Tibial artery (tissue), 4 donors: ENCODE measurements around the gene OR6N2.

Experiments
- DNase-seq, 2 donors: peaks; one replicate each; pipeline ENCODE4 v3.0.0-alpha.2; 2019
- H3K27ac ChIP-seq, 2 donors: fragments of 200-600 bp; sonication (generic) in 1 of 2; 1 replicate in 1 of 2; 2 replicates in 1 of 2; pipeline ENCODE4 v1.5.1; 2018 to 2019; ENCODE audit warnings: mild to moderate bottlenecking in 1 of 2
- H3K27me3 ChIP-seq, 2 donors: fragments of 200-600 bp; sonication (generic) in 1 of 2; one replicate each; pipeline versions ENCODE4 v1.5.1 to v1.6.0; 2016 to 2019
- H3K36me3 ChIP-seq, 3 donors: fragments of 200-600 bp; sonication (generic) in 2 of 3; one replicate each; pipeline ENCODE4 v1.5.1; 2016 to 2019; ENCODE audit warnings: mild to moderate bottlenecking in 2 of 3
- H3K4me1 ChIP-seq, 4 donors: fragments of 200-600 bp; sonication (generic) in 2 of 4; 1 replicate in 3 of 4; 2 replicates in 1 of 4; pipeline ENCODE4 v1.5.1; 2016 to 2019
- H3K4me3 ChIP-seq, 2 donors: fragments of 200-600 bp; sonication (generic) in 1 of 2; 1 replicate in 1 of 2; 2 replicates in 1 of 2; pipeline ENCODE4 v1.5.1; 2018 to 2019; ENCODE audit warnings: mild to moderate bottlenecking in 2 of 2
- H3K9me3 ChIP-seq, 3 donors: fragments of 200-600 bp; sonication (generic) in 1 of 3; one replicate each; pipeline ENCODE4 v1.5.1; 2016 to 2019
- intact Hi-C: fragments of 100-400 bp; cut with DNase I; formaldehyde crosslinking; loops from one replicate; pipeline ENCODE4 v1.15.0; 2023; ENCODE audit warnings: low total_unique reads
- TF ChIP-seq, protein P1 (sequence below), 2 experiments: fragments of 200-600 bp in 1 of 2; fragments of 450-650 bp in 1 of 2; IDR thresholded peaks; one replicate each; pipeline ENCODE4 v1.5.1; 2017 to 2019; ENCODE audit warnings: antibody characterized with exemption in 2 of 2, mild to moderate bottlenecking in 1 of 2, moderate library complexity in 1 of 2

OR6N2 gene

DNA sequence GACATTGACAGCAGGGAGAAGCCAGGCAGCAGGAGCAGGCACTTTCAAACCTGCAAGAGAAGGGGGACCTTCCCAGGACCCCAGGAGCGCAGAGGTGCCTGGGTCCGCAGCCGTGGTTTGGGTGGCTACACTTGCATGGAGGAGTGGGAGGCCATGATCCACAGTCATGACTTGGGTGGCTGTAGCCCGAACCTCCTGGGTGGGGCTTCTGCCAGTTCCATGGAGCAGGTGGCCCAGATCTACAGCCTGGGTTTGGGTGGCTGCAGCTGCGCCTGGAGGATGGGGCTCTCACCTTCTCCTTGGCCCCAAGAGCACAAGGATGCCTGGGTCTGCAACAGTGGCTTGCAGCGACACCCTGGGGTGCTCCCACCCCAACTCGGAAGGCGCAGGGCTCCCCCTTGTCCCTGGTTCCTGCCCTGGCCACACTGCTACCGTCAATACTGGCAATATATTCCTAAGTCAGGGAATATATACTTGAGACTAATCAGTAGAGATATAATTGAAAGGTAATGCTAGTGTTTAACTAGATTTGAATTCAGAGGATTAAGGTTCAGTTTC lies 28.8 kb downstream of the OR6N2 start:
- no peak for DNase-seq
- TF ChIP-seq, protein P1, sequence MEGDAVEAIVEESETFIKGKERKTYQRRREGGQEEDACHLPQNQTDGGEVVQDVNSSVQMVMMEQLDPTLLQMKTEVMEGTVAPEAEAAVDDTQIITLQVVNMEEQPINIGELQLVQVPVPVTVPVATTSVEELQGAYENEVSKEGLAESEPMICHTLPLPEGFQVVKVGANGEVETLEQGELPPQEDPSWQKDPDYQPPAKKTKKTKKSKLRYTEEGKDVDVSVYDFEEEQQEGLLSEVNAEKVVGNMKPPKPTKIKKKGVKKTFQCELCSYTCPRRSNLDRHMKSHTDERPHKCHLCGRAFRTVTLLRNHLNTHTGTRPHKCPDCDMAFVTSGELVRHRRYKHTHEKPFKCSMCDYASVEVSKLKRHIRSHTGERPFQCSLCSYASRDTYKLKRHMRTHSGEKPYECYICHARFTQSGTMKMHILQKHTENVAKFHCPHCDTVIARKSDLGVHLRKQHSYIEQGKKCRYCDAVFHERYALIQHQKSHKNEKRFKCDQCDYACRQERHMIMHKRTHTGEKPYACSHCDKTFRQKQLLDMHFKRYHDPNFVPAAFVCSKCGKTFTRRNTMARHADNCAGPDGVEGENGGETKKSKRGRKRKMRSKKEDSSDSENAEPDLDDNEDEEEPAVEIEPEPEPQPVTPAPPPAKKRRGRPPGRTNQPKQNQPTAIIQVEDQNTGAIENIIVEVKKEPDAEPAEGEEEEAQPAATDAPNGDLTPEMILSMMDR (IDR thresholded peaks at IDR 0.05): no peak
- H3K9me3 ChIP-seq: no peaks in the 10 kb centered on the region
- no peak overlapping the region for H3K27ac ChIP-seq
- no peak overlapping the region for H3K4me3 ChIP-seq
- H3K27me3 ChIP-seq: no peaks in the 10 kb centered on the region
- intact Hi-C loops: no loop called here
- no peaks in the 10 kb centered on the region for H3K36me3 ChIP-seq
- H3K4me1 ChIP-seq: no peaks in the 10 kb centered on the region

DNA sequence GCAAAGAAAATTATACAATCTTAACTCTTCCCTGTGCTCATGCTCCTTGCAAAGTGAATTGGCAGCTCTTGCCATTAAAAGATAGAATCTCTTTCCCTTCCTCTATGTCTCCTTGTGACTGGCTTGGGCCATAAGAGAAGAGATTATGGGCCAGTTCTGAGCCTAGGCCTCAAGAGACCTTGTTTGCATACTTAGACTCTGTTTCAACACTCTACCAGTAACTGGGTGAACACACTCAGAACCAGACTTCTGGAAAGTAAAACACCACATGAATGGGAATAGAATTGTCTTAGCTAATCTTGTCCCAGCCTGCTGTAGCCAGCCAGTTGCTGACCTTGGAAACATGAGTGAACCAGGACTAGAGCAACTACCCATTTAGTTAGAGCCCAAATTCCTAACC lies 45.2 kb downstream of the OR6N2 start:
- Histone ChIP-seq H3K4me1 (peaks cover 0 to 8% (median 0%) of the 10 kb centered on the region in 4 donors), H3K4me3 (no peak overlapping the region), H3K9me3 (no peaks in the 10 kb centered on the region), H3K27me3 (no peaks in the 10 kb centered on the region), H3K27ac (no peak overlapping the region), H3K36me3 (no peaks in the 10 kb centered on the region)
- intact Hi-C loops: no loop called here
- DNase-seq: no peak
- TF ChIP-seq, protein P1 (IDR thresholded peaks at IDR 0.05): no peak

DNA sequence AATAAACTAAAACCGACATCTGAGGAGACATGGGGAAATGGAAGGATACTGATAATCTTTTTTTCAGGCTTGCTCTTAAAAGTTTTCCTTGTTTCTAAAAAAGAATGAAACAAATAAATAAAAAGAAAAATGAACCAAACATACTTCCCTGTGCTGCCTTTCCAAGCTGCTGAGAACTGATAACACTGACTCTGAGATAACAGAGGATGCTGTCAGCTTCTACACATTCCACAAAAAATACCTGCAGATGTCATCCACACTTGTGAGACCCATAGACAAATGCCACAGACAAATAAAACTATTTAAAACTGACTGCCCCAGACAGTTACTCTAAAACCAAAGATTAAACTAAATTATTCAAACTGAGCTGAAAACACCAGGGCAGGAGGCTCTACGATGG lies 48.5 kb downstream of the OR6N2 start:
- Histone ChIP-seq H3K4me1 (peaks cover 0 to 15% (median 0%) of the 10 kb centered on the region in 4 donors), H3K9me3 (no peaks in the 10 kb centered on the region), H3K36me3 (no peaks in the 10 kb centered on the region), H3K27ac (no peak overlapping the region), H3K4me3 (no peak overlapping the region), H3K27me3 (no peaks in the 10 kb centered on the region)
- TF ChIP-seq, protein P1 (IDR thresholded peaks at IDR 0.05): no peak
- intact Hi-C loops: no loop called here
- DNase-seq: no peak

DNA sequence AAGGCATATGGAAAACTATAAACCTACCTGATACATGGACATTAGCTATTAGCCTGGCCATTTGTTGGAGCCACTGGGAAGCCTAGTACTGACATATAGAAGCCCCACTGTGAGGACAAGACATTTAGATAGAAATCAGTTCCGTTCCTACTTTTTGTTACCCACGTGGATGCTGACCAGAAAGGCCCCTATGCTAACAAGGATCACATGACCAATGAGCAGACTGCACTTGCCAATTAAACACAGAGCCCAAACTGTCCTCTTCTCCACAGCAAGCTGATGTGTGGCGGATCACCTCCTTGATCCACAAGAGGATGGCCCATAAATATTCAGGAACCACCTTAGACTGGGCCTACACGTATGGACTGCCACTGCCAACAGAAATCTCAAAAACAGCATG lies 49.3 kb downstream of the OR6N2 start:
- Histone ChIP-seq H3K27me3 (no peaks in the 10 kb centered on the region), H3K36me3 (no peaks in the 10 kb centered on the region), H3K4me1 (peaks cover 0 to 15% (median 0%) of the 10 kb centered on the region in 4 donors), H3K27ac (no peak overlapping the region), H3K4me3 (no peak overlapping the region), H3K9me3 (no peaks in the 10 kb centered on the region)
- intact Hi-C loops: no loop called here
- DNase-seq: no peak
- TF ChIP-seq, protein P1 (IDR thresholded peaks at IDR 0.05): no peak

DNA sequence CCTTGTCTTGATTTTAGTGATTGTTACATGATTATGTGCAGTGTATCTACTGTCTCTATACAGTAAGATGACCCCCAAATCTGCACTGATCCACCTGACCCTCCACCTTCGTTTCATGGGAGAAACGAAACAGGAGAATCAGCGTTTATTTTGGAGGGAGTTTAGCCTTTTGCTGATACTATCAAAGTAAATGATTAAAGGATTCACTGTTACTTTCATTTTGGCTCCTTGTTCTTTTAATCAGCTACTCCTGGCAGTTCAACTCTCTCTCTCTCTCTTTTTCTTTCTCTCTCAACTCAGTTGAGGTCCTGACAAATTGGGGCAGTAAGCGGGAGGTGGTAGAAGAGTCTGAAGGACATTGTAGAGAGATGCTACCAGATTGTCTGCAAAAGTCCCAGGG lies 50.6 kb downstream of the OR6N2 start:
- Histone ChIP-seq H3K27ac (no peak overlapping the region), H3K27me3 (no peaks in the 10 kb centered on the region), H3K4me3 (no peak overlapping the region), H3K9me3 (no peaks in the 10 kb centered on the region), H3K4me1 (peaks cover 0 to 11% (median 0%) of the 10 kb centered on the region in 4 donors), H3K36me3 (no peaks in the 10 kb centered on the region)
- intact Hi-C loops: no loop called here
- no peak for DNase-seq
- TF ChIP-seq, protein P1 (IDR thresholded peaks at IDR 0.05): no peak
